Mononuclear cell (primary cell): ENCODE data around the gene KRT32. TPM values are rescaled to one million over a fixed set of nuclear protein-coding genes. Genes with fewer than 3 reads are reported as not detected.

Experiments
- H3K27me3 ChIP-seq: 2 replicates; pipeline ENCODE4 v1.6.0; 2011; ENCODE audit warnings: low read length, control low read depth; ENCODE audit not compliant: insufficient read depth
- H3K4me1 ChIP-seq: 2 replicates; pipeline ENCODE4 v1.5.1; 2011; ENCODE audit warnings: mild to moderate bottlenecking, low read length, control low read depth; ENCODE audit not compliant: insufficient read depth
- H3K4me3 ChIP-seq: 2 replicates; pipeline ENCODE4 v1.5.1; 2011; ENCODE audit warnings: mild to moderate bottlenecking, low read length, moderate library complexity
- H3K9me3 ChIP-seq: 2 replicates; pipeline ENCODE4 v1.5.1; 2011; ENCODE audit warnings: low read depth, mild to moderate bottlenecking, control low read depth, low read length
- total RNA-seq: library from RNA; depleted of rRNA; stranded (reverse); fragments of >200 nt; gene quantifications from one replicate; pipeline ENCODE4 v1.2.3, GENCODE V29; 2012

Gene KRT32
- total RNA-seq, 1 donor, result not detected

GRCh38 chr17:41483991-41484826, 17.0 kb upstream of the KRT32 start:
- Histone ChIP-seq H3K27me3 (no peaks in the 10 kb centered on the region), H3K4me3 (no peak overlapping the region), H3K4me1 (peaks cover 7% of the 10 kb centered on the region), H3K9me3 (no peaks in the 10 kb centered on the region)

GRCh38 chr17:41483531-41483930, 16.3 kb upstream of the KRT32 start:
- Histone ChIP-seq H3K4me3 (no peak overlapping the region), H3K9me3 (no peaks in the 10 kb centered on the region), H3K4me1 (peaks cover 5% of the 10 kb centered on the region), H3K27me3 (no peaks in the 10 kb centered on the region)

GRCh38 chr17:41481036-41481435, 13.8 kb upstream of the KRT32 start, which contains the start of gene KRT35:
Gene KRT35, minus strand, starts transcription at chr17:41481151. Its CDS starts 54 bp downstream, at chr17:41481097.
- Histone ChIP-seq H3K4me1 (peaks cover 5% of the 10 kb centered on the region), H3K27me3 (no peaks in the 10 kb centered on the region), H3K4me3 (no peak within 1 kb of the TSS), H3K9me3 (no peaks in the 10 kb centered on the region)

- Histone ChIP-seq H3K9me3 (no peaks in the 10 kb centered on the region), H3K4me1 (peaks cover 5% of the 10 kb centered on the region), H3K27me3 (no peaks in the 10 kb centered on the region), H3K4me3 (no peak overlapping the region)
Measured at GRCh38 chr17:41480581-41480980, 13.4 kb upstream of the KRT32 start.

GRCh38 chr17:41480136-41480535, 12.9 kb upstream of the KRT32 start:
- H3K4me1 ChIP-seq, result peaks cover 5% of the 10 kb centered on the region
- H3K27me3 ChIP-seq, result no peaks in the 10 kb centered on the region
- no peaks in the 10 kb centered on the region for H3K9me3 ChIP-seq
- H3K4me3 ChIP-seq, result no peak overlapping the region

GRCh38 chr17:41478237-41478636, 11.1 kb upstream of the KRT32 start:
- peaks cover 5% of the 10 kb centered on the region for H3K4me1 ChIP-seq
- no peak overlapping the region for H3K4me3 ChIP-seq
- no peaks in the 10 kb centered on the region for H3K27me3 ChIP-seq
- no peaks in the 10 kb centered on the region for H3K9me3 ChIP-seq

- Histone ChIP-seq H3K4me3 (no peak overlapping the region), H3K4me1 (peaks cover 5% of the 10 kb centered on the region), H3K9me3 (no peaks in the 10 kb centered on the region), H3K27me3 (no peaks in the 10 kb centered on the region)
Measured at GRCh38 chr17:41476866-41477815, 10.0 kb upstream of the KRT32 start.

- Histone ChIP-seq H3K4me1 (peaks cover 5% of the 10 kb centered on the region), H3K27me3 (no peaks in the 10 kb centered on the region), H3K9me3 (no peaks in the 10 kb centered on the region), H3K4me3 (no peak overlapping the region)
Measured at GRCh38 chr17:41475421-41475820, 8.2 kb upstream of the KRT32 start.

- Histone ChIP-seq H3K4me3 (no peak overlapping the region), H3K4me1 (peaks cover under 1% of the 10 kb centered on the region), H3K27me3 (no peaks in the 10 kb centered on the region), H3K9me3 (no peaks in the 10 kb centered on the region)
Measured at GRCh38 chr17:41474863-41475262, 7.7 kb upstream of the KRT32 start.

- Histone ChIP-seq H3K9me3 (no peaks in the 10 kb centered on the region), H3K27me3 (peaks cover 2% of the 10 kb centered on the region), H3K4me1 (no peaks in the 10 kb centered on the region), H3K4me3 (no peak overlapping the region)
Measured at GRCh38 chr17:41468346-41468745, 1.2 kb upstream of the KRT32 start.

- Histone ChIP-seq H3K4me1 (no peaks in the 10 kb centered on the region), H3K27me3 (peaks cover 2% of the 10 kb centered on the region), H3K4me3 (no peak overlapping the region), H3K9me3 (no peaks in the 10 kb centered on the region)
Measured at GRCh38 chr17:41467561-41467960, 375 bp upstream of the KRT32 start.

- Histone ChIP-seq H3K4me3 (no peak overlapping the region), H3K27me3 (peaks cover 2% of the 10 kb centered on the region), H3K9me3 (no peaks in the 10 kb centered on the region), H3K4me1 (no peaks in the 10 kb centered on the region)
Measured at GRCh38 chr17:41464682-41465081, 2.5 kb downstream of the KRT32 start.

GRCh38 chr17:41464173-41464572, 3.0 kb downstream of the KRT32 start:
- H3K27me3 ChIP-seq, result peaks cover 2% of the 10 kb centered on the region
- no peaks in the 10 kb centered on the region for H3K9me3 ChIP-seq
- H3K4me3 ChIP-seq, result no peak overlapping the region
- no peaks in the 10 kb centered on the region for H3K4me1 ChIP-seq

- Histone ChIP-seq H3K4me3 (no peak overlapping the region), H3K27me3 (peaks cover 2% of the 10 kb centered on the region), H3K9me3 (no peaks in the 10 kb centered on the region), H3K4me1 (no peaks in the 10 kb centered on the region)
Measured at GRCh38 chr17:41463746-41464145, 3.4 kb downstream of the KRT32 start.

- no peak overlapping the region for H3K4me3 ChIP-seq
Measured at GRCh38 chr17:41462705-41463104, 4.5 kb downstream of the KRT32 start.

More at GRCh38 chr17:41462705-41463104, 4.5 kb downstream of the KRT32 start:
- no peaks in the 10 kb centered on the region for H3K9me3 ChIP-seq
- H3K27me3 ChIP-seq, result no peaks in the 10 kb centered on the region
- H3K4me1 ChIP-seq, result no peaks in the 10 kb centered on the region
